Activated naive CD4-positive, alpha-beta T cell (primary cell): ENCODE measurements around the gene UGT1A10.
"Not testable (repeated sequence)": the region's sequence is repeated elsewhere in the genome, so short reads cannot be mapped to it uniquely, and the experiment has no call there.

ENCODE experiments used
- DNase-seq, 4 experiments: peaks; one replicate each; lab custom pipeline; 2025; lab: John Stamatoyannopoulos, UW

The UGT1A10 gene

DNA sequence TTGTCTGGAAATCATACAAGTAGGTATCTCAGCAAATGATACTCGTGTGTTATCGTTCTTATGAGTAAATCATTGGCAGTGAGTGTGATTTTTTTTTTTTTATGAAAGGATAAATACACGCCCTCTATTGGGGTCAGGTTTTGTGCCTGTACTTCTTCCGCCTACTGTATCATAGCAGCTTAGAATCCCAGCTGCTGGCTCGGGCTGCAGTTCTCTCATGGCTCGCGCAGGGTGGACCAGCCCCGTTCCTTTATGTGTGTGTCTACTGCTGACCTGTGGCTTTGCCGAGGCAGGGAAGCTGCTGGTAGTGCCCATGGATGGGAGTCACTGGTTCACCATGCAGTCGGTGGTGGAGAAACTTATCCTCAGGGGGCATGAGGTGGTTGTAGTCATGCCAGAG lies at the start of gene UGT1A10:
UGT1A10 (plus strand) TSS at position 143 of the 400 bp plus-strand sequence; CDS start at position 218, 75 bp downstream.
- DNase-seq = not testable (repeated sequence)

DNA sequence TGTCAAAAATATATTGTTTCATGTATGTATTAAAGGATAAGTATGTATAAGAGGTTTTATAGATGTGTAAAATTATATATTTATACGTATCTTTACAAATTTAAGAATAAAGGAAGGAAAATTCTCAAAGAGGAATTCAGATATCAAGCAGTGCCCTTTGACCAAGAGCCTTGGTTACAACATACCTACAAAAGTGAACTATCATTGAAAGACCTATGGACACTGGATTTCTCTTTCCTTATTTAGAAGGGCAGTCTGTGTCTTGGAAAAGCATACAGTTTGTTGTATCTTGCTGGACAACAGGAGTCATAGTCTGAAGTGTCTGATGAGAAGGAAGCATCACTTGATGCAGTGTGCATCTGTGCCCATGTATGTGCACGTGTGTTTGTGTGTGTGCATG lies 47.8 kb upstream of the UGT1A10 start:
- DNase-seq = no peak

DNA sequence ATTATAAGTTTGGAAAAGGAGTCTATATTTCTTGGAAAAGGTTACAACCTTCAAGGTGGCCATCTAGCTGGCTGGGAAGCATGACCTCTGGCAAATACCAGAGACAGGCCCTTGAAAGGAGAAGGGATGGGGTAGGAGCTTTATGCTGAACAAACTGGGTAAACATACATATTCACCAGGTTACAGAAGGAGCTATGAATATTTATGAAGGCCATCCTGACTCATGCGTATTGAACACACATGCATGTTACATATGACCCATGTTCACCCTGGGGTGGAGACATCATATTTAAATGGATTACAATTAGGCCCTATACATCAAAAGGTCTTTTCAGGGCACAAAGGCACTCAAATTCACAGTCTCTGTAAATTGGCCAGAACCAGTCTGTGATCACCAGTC lies 43.5 kb upstream of the UGT1A10 start:
- not testable (repeated sequence) for DNase-seq

DNA sequence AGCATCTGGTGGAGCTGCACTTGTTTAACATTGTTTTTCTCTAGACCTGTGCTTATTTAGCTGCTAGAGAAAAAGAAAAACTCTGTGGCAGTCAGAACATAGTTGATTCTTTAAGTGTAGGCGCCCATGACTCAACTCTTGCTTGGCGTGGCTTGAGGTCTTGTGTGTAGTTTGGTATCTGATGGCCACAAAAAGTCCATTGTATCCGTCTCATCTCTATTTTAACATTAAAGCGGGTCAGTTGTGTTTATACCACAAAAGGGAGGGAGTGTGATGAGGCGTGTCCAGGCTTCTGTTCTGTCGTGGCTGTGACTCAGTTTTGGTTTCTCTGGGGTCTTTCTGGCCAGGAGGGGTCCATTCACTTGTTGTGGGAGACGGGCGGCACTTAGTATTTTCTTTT lies 43.0 kb upstream of the UGT1A10 start:
- DNase-seq = no peak

DNA sequence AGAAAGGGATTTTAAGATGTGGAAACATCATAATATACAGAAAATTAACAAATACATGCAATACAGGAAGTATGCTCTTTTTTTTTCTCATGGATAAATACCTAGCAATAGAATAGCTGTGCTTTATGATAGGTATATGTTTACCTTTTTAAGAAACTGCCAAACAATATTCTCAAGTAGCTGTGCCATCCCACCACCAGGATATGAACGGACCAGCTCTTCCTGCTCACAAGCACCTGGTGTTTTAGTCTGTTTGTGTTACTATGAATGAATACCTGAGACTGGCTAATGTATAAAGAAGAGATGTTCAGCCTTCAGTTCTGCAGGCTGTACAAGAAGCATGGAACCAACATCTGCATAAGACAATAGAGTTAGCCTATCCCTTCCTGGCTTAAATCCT lies 38.7 kb upstream of the UGT1A10 start:
- DNase-seq = no peak

DNA sequence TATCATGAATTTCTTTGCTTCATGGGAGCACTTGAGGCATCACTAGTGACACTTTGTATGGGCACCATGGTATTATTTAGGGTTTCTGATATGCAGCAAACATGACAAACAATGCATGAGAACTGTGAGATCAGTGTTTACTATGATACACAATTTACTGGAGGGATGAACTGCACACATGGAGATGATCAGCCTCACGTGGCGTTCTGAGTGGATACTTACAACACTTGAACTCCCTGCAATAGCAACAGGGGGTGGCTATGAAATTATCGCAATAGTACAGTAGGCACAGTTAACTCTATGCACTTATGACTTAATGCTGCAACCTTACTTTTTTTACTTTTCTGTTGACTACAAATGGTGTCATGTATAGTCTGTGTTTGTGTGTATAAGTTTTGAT lies 37.3 kb upstream of the UGT1A10 start:
- no peak for DNase-seq

DNA sequence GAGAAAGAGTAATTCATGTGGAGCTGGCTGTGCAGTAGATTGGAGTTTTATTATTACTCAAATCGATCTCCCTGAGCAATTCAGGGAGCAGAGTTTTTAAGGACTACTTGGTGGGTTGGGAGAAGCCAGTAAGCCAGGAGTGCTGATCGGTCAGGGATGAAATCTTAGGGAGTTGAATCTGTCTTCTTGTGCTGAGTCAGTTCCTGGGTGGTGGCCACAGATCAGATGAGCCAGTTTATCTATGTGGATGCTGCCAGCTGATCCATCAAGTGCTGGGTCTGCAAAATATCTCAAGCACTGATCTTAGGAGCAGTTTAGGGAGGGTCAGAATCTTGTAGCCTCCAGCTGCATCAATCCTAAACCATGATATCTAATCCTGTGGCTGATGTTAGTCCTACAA lies 35.9 kb upstream of the UGT1A10 start:
- no peak for DNase-seq

DNA sequence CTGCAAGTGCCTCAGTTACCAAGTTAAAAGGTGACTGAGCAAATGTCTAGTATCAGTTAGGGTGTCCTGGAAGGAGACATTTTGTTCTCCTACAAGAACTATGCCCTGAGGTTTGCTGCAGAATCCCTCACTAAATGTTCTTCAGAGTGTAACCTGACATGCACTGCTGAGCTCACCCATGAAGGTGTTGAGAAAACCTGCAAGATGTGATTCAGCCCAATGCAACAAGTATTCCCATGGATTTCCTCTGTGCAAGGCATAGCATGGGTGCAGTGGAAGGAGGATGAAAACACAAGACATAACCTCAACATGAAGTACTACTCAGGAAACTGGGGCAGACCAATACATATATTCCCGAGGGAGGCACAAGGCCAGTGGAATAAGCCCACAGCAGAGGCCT lies 34.2 kb upstream of the UGT1A10 start:
- no peak for DNase-seq

DNA sequence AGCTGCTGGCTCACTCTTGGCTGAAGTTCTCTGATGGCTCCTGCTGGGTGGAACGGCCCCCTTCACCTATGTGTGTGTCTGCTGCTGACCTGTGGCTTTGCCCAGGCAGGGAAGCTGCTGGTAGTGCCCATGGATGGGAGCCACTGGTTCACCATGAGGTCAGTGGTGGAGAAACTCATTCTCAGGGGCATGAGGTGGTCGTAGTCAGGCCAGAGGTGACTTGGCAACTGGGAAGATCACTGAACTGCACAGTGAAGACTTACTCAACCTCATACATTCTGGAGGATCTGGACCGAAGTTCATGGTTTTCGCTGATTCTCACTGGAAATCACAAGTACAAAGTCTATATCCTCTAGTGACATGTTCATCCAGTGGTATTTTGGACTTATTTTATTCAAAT lies 32.7 kb upstream of the UGT1A10 start:
- DNase-seq = no peak

DNA sequence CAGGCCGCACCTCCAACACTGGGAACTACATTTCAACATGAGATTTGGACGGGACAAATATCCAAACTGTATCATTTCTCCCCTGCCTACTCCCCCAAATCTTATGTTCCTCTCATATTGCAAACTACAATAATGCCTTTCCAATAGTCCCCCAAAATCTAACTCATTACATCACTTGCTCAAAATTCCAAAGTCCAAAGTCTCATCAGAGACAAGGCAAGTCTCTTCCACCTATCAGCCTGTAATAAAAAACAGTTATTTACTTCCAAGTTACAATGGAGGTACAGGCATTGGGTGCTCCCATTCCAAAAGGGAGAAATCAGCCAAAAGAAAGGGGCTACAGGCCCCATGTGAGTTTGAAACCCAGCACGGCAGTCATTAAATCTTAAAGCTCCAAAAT lies 31.4 kb upstream of the UGT1A10 start:
- DNase-seq = no peak

DNA sequence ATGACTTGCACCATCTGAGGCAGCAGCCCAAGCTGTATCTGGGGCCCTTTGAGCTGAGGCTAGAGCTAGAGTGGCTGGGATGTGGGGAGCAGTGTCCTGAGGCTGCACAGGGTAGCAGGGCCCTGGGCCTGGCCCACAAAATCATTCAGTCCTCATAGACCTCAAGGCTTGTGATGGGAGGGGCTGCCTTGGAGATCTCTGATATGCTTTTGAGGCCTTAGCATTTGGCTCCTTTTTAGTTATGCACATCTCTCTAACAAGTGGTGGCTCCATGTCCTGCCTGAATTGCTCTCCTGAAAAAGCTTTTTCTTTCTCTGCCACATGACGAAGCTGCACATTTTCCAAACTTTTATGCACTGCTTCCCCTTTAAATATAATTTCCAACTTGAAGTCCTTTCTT lies 30.6 kb upstream of the UGT1A10 start:
- DNase-seq = no peak

DNA sequence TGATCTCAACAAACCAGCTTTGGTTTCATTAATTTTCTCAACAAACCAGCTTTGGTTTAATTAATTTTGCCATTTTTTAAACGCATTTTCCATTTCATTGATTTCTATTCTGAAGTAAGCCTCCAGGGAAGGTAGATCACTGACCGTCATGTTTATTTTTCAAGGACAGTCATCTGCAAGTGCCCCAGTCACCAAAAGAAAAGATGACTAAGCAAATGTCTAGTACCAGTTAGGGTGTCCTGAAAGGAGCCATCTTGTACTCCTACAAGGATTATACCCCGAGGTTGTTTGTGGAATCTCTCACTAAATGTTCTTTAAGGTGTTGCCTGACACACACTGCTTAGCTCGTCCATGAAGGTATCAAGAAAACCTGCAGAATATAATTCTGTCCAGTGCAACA lies 25.0 kb upstream of the UGT1A10 start:
- no peak for DNase-seq

DNA sequence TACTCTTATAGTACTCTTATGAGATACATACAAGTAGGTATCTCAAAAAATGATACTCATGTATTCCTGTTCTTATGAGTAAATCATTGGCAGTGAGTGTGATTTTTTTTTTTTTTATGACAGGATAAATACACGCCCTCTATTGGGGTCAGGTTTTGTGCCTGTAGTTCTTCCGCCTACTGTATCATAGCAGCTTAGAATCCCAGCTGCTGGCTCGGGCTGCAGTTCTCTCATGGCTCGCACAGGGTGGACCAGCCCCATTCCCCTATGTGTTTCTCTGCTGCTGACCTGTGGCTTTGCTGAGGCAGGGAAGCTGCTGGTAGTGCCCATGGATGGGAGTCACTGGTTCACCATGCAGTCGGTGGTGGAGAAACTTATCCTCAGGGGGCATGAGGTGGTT lies 18.8 kb upstream of the UGT1A10 start, which contains the start of gene UGT1A8:
UGT1A8 (plus strand) TSS at position 158 of the 400 bp plus-strand sequence; CDS start at position 233, 75 bp downstream.
- DNase-seq = not testable (repeated sequence)

DNA sequence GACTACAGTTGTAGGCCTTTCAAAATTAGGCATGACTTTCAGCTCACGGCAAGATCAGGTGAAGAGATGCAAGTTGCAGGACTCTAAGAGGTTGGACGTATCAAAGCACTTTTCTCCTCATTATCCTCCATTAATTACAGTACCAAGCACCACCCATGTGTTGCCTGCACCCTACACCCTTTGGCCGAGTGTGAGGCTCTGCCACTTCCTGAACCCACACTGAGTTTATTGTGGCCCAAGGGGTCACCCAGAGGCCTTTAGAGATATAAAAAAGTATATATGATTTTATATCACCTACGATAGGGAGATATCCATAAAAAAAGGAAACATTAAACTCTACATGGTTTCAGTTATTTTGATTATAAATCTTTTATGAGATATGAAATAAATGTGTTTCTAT lies 16.0 kb upstream of the UGT1A10 start:
- no peak for DNase-seq

DNA sequence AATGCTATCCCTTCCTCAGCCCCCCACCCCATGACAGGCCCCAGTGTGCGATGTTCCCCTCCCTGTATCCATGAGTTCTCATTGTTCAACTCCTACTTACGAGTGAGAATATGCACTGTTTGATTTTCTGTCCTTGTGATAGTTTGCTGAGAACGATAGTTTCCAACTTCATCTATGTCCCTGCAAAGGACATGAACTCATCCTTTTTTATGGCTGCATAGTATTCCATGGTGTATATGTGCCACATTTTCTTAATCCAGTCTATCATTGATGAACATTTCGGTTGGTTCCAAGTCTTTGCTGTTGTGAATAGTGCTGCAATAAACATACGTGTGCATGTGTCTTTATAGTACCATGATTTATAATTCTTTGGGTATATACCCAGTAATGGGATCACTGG lies 14.4 kb upstream of the UGT1A10 start:
- DNase-seq = not testable (repeated sequence)

DNA sequence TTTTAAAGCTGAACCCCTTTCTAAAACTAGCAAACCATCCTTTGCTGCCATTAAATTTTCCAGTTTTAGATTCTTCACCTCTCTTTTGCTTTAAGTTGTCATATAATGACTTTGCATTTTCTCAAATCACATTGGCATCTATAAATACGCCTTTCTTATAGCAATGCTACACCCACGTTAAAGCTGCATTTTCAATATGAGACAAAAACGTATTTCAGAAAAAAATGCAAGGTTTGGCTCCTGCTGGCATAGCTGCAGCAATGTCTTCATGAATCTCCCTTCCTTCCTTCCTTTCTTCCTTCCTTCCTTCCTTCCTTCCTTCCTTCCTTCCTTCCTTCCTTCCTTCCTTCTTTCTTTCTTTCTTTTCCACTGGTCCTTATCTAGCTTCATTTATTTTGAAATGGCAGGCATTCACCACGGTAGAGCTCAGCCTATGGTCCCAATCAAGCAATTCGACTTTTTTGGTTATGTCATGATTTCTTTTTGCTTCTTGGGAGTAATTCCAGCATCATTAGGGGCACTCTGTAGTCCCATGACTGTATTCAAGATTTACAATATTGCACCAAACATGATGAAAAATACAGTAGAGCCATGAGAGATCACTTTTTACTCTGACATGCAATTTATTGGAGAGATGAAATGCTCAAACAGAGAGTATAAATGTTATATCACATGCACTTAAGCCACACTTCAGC lies 8.8 kb upstream of the UGT1A10 start:
- DNase-seq = no peak

DNA sequence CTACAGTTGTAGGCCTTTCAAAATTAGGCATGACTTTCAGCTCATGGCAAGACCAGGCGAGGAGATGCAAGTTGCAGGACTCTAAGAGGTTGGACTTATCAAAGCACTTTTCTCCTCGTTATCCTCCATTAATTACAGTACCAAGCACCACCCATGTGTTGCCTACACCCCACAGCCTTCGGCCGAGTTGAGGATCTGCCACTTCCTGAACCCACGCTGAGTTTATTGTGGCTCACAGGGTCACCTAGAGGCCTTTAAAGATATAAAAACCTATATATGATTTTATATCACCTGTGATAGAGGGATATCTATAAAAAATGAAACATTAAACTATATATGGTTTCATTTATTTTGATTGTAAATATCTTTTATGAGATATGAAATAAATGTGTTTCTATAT lies 2.6 kb downstream of the UGT1A10 start:
- DNase-seq = no peak

DNA sequence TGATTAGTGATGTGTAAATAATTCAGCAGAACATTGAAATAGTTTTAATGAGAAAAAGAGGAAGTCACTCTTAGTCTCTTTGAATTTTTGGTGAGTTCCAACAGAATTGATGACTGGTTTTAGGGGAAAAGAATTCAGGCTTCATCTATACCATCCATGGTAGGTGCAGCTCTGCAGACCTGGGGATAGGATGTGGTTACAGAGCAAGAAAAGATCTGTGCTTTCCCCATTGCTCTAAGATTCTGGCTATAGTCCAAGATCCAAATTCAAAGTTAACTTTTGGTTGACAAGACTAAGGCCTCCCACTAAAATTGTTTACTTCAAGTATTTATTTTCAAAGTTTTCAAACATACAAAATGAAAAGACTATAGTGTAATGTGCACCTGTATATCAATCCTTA lies 3.6 kb downstream of the UGT1A10 start:
- DNase-seq = no peak

DNA sequence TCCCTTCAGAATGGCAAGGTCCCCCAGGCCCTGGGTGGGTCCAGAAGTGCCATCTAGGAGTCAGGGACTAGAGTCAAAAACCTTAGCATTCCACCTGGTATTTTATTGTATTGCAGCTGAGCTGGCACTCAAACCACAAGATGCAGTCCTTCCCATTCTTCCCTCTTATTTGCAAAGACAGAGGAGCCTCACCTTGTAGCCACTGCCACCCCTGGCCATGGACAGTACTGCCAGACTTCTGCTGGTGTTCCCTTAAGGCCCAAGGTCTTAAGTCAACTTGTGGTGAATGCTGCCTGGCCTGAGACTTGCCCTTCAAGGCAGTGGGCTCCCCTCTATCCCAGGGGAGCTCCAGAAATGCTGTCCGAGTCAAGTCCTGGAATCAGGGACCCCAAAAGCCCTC lies 6.9 kb downstream of the UGT1A10 start:
- no peak for DNase-seq

DNA sequence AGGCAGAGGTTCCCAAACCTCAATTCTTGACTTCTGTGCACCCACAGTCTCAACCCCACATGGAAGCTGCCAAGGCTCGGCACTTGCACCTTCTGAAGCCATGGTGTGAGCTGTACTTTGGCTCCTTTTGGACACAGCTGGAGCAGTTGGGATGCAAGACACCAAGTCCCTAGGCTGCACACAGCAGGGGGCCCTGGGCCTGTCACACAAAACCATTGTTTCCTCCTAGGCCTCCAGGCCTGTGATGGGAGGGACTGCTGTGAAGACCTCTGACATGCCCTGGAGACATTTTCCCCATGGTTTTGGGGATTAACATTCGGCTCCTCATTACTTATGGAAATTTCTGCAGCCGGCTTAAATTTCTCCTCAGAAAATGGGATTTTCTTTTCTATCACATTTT lies 9.8 kb downstream of the UGT1A10 start:
- DNase-seq = not testable (repeated sequence)

DNA sequence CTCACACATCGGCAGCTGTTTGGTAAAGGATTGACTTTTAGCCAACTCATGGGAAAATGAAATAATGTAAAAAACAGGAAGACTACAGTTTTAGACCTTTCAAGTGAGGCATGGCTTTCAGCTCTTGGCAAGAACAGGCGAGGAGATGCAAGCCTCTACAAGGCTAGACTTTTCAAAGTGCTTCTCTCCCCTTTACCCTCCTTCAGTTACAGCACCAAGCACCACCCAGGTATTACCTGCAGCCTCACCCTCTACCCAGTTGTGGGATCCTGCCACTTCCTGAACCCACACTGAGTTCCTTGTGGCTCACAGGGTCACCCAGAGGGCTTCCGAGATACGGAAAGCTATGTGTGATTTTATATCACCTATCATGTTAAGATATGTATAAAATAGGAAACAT lies 14.7 kb downstream of the UGT1A10 start:
- DNase-seq = no peak

DNA sequence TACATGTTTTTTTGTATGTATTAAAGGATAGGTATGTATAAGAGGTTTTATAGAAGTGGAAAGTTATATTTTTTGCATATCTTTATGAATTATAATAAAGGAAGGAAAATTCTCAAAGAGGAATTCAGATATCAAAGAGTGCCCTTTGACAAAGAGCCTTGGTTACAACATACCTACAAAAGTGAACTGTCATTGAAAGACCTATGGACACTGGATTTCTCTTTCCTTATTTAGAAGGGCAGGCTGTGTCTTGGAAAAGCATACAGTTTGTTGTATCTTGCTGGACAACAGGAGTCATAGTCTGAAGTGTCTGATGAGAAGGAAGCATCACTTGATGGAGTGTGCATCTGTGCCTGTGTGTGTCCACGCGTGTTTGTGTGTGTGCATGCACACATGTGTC lies 15.2 kb downstream of the UGT1A10 start:
- DNase-seq = no peak

DNA sequence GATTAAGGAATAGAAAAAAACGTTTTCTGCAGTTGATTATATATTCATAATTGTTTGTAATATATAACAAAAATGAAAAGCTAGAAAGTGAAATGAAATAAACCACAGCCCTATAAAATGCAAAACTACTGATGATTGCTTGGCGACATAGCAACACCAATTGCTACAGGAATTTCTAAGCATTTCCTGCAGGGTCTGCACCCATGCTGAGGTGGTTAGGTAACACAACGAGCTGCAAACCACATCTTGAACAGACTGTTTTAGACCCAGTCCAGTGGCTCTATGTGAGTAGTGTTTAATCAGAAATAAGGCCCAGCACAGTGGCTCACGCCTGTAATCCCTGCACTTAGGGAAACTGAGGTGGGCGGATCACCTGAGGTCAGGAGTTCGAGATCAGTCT lies 18.3 kb downstream of the UGT1A10 start:
- no peak for DNase-seq

DNA sequence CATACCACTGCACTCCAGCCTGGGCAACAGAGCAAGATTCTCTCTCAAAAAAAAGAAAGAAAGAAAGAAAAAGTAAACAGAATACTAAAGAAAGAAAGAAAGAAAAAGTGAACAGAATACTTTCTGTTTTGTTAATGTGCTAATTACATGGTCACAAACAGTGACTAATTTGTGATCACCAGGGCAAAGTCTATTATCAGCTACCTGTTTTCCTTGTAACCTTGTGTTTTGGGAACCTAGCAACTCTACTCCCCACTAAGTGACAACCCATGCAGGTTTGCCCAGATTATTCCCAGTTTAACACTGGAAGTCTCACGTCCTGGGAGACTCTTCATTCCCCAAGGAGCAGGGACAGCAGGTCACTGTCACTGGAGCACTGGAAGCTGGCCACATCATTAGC lies 18.8 kb downstream of the UGT1A10 start:
- no peak for DNase-seq
